Measurements from ENCODE around the gene WIPI1. TPM values are rescaled to one million over a fixed set of nuclear protein-coding genes. Genes with fewer than 3 reads are reported as not detected.

WIPI1 gene
- total RNA-seq, 1 experiment from 2014 or later: 0.43 TPM

GRCh38 chr17:68403122-68403521 is 54.2 kb downstream of the WIPI1 start:
- H3K27ac ChIP-seq (ENCODE audit: low read depth, low read length, poor library complexity, severe bottlenecking): no peak overlapping the region
- CTCF ChIA-PET: no interaction called here
- TF ChIP-seq CTCF (conservative IDR thresholded peaks at IDR 0.05; ENCODE audit: low read depth, low read length) (no peak), EZH2 (IDR thresholded peaks at IDR 0.05; ENCODE audit: borderline replicate concordance, low read depth, low read length, poor library complexity, severe bottlenecking) (no peak)
- no peaks in the 10 kb centered on the region for H3K36me3 ChIP-seq (ENCODE audit: insufficient read depth, low read length, poor library complexity, severe bottlenecking)
- DNase-seq (ENCODE audit: low spot score): no peak
- BruUV-seq (replicated peaks): no TSS peak
- no peak overlapping the region for H3K4me3 ChIP-seq (ENCODE audit: low read depth, low read length, poor library complexity, severe bottlenecking)
- H3K27me3 ChIP-seq (replicated peaks; ENCODE audit: insufficient read depth, low read depth, low read length, poor library complexity): no peaks in the 10 kb centered on the region
- no peaks in the 10 kb centered on the region for H3K9me3 ChIP-seq (ENCODE audit: low read depth, low read length, poor library complexity, severe bottlenecking)
- H3K4me1 ChIP-seq (ENCODE audit: insufficient read depth, low read length, poor library complexity, severe bottlenecking): peaks cover 16% of the 10 kb centered on the region
- intact Hi-C loops (cut with micrococcal nuclease; ENCODE audit: unreplicated experiment): no loop called here
- POLR2A ChIA-PET (ENCODE audit: low non-redundant PET): no interaction called here

GRCh38 chr17:68401288-68401687 is 56.0 kb downstream of the WIPI1 start:
- Histone ChIP-seq H3K27me3 (replicated peaks; ENCODE audit: insufficient read depth, low read depth, low read length, poor library complexity) (no peaks in the 10 kb centered on the region), H3K9me3 (ENCODE audit: low read depth, low read length, poor library complexity, severe bottlenecking) (no peaks in the 10 kb centered on the region), H3K4me3 (ENCODE audit: low read depth, low read length, poor library complexity, severe bottlenecking) (no peak overlapping the region), H3K4me1 (ENCODE audit: insufficient read depth, low read length, poor library complexity, severe bottlenecking) (peaks cover 16% of the 10 kb centered on the region), H3K36me3 (ENCODE audit: insufficient read depth, low read length, poor library complexity, severe bottlenecking) (no peaks in the 10 kb centered on the region), H3K27ac (ENCODE audit: low read depth, low read length, poor library complexity, severe bottlenecking) (no peak overlapping the region)
- intact Hi-C loops (cut with micrococcal nuclease; ENCODE audit: unreplicated experiment): no loop called here
- ChIA-PET CTCF (no interaction called here), POLR2A (ENCODE audit: low non-redundant PET) (no interaction called here)
- no peak for TF ChIP-seq EZH2 (IDR thresholded peaks at IDR 0.05; ENCODE audit: borderline replicate concordance, low read depth, low read length, poor library complexity, severe bottlenecking)
- no peak for TF ChIP-seq CTCF (conservative IDR thresholded peaks at IDR 0.05; ENCODE audit: low read depth, low read length)
- BruUV-seq (replicated peaks): no TSS peak
- no peak for DNase-seq (ENCODE audit: low spot score)

- POLR2A ChIA-PET (ENCODE audit: low non-redundant PET): no interaction called here
- CTCF ChIA-PET: no interaction called here
These were observed 56.9 kb downstream of the WIPI1 start for GRCh38 chr17:68400404-68400735.

More at GRCh38 chr17:68400404-68400735, 56.9 kb downstream of the WIPI1 start:
- no TSS peak for BruUV-seq (replicated peaks)
- peaks cover 16% of the 10 kb centered on the region for H3K4me1 ChIP-seq (ENCODE audit: insufficient read depth, low read length, poor library complexity, severe bottlenecking)
- intact Hi-C loops (cut with micrococcal nuclease; ENCODE audit: unreplicated experiment): no loop called here
- DNase-seq (ENCODE audit: low spot score): no peak
- H3K27ac ChIP-seq (ENCODE audit: low read depth, low read length, poor library complexity, severe bottlenecking): no peak overlapping the region
- no peak overlapping the region for H3K4me3 ChIP-seq (ENCODE audit: low read depth, low read length, poor library complexity, severe bottlenecking)
- H3K36me3 ChIP-seq (ENCODE audit: insufficient read depth, low read length, poor library complexity, severe bottlenecking): no peaks in the 10 kb centered on the region
- H3K9me3 ChIP-seq (ENCODE audit: low read depth, low read length, poor library complexity, severe bottlenecking): no peaks in the 10 kb centered on the region
- no peaks in the 10 kb centered on the region for H3K27me3 ChIP-seq (replicated peaks; ENCODE audit: insufficient read depth, low read depth, low read length, poor library complexity)
- no peak for TF ChIP-seq CTCF (conservative IDR thresholded peaks at IDR 0.05; ENCODE audit: low read depth, low read length)
- no peak for TF ChIP-seq EZH2 (IDR thresholded peaks at IDR 0.05; ENCODE audit: borderline replicate concordance, low read depth, low read length, poor library complexity, severe bottlenecking)

All from A673 (cell line).